ENCODE data around the gene GGTLC1.
"Not testable (repeated sequence)": the region's sequence is repeated elsewhere in the genome, so short reads cannot be mapped to it uniquely, and the experiment has no call there.

Gene GGTLC1
- 0 reads per million in 4 donors for total RNA-seq

DNA sequence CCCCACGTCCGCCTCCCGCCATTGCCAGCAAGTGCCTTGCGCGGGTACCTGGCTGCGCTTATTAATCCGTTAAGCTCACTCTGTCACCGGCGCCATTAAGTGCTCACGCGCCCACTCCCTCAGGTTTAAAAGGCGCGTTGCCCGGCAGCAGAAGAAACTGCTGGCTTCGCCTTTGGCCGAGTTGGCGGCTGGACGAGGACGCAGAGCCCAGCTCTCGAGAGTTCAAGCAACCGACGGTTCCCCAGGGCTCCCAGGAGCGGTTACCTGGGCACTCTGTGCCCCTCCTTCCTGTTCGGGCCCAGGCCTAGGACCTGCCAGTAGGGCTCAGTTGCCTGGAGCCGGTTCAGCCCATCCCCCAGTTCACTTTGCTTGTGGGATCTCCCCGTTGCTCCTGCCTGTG, at the start of gene GGTLC1:
Gene GGTLC1 (minus strand): TSS at position 219 of the 400 bp plus-strand sequence. CDS start 2,168 bp downstream, outside the sequence.
- no peak for DNase-seq

DNA sequence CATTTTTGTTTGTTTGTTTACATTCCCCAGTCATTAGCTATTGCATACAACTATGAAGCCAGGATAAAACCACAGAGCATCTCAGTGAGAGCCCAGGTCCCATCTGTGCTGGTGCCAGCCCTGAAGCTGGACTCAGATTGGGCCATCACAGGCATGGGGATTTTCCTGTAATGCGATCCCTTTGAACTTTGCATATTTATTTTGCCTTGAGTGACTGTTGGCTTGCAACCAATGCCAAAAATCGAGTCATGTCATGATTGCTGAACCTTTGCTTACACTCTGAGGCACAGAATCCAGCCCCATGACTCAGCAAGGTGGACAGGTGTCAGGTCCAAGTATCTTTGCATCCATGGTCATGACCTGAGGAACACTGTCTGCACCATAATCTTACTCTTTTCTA, 46.2 kb upstream of the GGTLC1 start:
- DNase-seq: no peak

DNA sequence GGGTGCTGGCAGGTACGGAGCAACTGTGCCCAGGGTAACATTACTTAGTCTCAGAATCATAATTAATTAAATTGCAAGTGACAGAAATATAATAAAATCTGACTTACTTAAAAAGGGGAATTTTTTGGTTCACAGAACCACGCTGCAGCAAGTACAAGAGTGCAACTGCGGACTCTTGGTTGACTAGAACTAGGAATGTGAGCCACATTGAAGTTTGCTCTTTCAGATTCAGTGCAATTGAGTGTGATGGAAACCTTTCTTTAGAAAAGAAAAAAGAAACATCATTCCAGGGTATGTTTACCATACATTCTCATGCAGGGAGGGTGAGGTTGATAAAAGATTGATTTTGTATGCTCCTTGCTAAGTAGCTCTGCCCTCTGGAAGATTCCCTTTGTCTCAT, 45.0 kb upstream of the GGTLC1 start:
- no peak for DNase-seq

DNA sequence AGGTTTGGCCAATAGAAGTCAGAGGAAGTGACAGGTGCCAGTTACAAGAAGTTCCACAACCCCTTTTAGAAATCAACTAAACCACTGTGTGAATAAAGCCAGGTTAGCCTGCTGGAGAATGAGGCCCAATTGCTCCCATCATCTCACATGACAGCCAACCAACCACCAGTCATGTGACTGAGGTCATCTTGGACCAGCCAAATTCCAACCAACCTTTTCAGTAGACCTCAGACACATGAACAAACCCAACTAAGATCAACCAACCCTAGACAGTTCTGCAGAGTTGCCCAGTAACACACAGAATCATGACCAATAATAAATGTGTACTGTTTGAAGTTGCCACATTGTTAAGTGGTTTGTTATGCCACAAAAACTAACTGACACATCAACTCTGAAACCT, 44.6 kb upstream of the GGTLC1 start:
- DNase-seq: peak in 1 of 5 donors; percentile 64

DNA sequence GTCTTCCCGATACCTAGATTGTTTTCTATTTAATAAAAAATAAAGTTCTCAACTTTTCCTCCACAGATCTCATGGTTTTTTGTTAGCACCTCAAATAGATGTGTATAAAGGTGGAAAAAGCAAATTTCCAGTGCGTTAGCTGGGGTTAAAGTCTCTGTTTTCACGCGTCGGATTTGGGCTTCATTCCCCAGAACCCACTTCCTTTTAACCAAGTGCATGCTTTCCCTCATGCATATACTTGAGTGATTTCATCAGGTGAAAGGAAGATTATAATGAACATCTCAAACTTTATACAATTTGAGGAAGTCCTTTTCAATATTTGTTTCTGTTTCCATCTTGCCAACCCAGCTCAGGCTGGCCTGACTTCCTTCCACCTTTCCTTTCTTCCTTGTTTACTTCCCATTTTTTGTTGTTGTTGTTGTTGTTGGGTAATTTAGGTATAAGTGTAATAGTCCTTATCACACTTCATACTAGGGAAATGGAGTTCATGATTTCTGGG, 43.9 kb upstream of the GGTLC1 start:
- peak in 1 of 5 donors; percentile 24 for DNase-seq

DNA sequence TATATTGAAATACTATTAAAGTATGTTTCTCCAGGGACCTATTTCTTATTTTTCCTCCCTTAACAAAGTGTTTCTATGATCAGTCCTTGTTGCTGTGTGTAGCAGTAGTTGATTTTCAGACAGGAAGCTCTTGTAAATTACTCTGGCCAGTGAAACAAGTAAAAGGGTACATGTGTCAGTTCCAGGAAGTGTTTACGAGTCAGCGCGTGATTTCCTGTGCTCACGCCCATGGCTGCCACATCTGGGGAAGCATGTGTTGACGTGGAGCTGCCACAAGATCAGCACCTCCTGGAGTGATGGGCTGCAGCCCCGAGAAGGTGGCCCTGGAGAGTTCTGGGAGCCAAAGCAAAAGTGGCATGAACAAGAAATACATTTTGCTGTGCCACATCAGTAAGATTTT, 38.6 kb upstream of the GGTLC1 start:
- DNase-seq: peak; percentile 30 to 96 (median 60)

DNA sequence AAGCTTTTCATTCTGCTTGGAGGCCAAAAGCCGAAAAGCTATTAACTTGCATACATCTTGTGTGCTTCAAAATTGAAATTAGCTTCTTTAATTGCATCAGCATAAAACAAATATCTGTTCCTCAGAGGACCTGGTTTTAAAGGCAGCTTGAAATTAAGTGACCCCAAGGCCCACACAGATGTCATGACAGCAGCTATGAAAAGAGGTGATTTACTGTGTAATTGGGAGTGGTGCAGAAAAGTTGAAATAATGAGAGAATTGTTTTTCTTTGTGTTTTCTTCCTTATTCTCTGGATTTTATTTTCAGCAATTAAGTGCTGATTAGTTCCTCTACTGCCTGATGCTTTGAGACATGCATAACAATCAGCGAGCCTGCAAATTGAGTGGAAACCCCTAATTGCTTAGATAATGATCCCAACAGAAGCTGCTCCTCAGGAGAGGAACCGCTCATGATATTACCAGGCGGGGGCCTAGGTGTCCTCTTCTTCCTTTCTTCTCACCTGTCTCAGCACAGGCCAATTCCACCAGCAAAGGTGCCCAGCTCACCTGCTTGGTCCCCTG, 34.1 kb upstream of the GGTLC1 start:
- no peak for DNase-seq

DNA sequence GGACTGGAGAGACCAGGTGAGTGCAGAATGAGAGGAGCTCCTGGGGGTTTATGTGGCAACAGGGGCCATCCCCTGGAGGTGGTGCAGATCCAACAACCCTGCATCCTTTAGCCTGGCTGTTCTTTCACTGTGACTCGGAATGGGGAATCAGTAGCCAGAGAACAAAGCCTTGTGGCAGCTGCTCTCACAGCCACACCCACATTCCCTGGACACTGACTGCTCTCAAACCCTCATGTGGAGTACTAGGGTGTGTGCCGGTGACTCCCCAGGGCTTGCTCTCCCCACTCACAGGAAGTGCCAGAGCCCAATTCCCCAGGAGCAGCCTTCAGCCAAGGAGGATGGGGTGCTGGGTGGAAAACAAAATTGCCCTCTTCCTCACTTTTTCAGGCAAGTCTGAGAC, 30.2 kb upstream of the GGTLC1 start:
- DNase-seq: no peak

DNA sequence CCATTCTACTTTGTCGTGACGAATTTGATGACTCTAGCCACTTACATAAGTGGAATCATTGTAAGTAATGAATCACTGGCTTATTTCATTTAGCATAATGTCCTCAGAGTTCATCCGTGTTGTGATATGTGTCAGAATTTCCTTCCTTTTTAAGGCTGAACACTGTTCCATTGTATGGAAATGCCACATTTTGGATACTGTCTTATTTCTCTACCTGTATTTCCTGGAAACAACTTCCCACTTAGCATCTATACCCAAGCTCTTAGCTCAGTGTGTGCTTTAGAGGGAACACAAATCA, 28.8 kb upstream of the GGTLC1 start:
- peak in 1 of 5 donors; percentile 24 for DNase-seq

DNA sequence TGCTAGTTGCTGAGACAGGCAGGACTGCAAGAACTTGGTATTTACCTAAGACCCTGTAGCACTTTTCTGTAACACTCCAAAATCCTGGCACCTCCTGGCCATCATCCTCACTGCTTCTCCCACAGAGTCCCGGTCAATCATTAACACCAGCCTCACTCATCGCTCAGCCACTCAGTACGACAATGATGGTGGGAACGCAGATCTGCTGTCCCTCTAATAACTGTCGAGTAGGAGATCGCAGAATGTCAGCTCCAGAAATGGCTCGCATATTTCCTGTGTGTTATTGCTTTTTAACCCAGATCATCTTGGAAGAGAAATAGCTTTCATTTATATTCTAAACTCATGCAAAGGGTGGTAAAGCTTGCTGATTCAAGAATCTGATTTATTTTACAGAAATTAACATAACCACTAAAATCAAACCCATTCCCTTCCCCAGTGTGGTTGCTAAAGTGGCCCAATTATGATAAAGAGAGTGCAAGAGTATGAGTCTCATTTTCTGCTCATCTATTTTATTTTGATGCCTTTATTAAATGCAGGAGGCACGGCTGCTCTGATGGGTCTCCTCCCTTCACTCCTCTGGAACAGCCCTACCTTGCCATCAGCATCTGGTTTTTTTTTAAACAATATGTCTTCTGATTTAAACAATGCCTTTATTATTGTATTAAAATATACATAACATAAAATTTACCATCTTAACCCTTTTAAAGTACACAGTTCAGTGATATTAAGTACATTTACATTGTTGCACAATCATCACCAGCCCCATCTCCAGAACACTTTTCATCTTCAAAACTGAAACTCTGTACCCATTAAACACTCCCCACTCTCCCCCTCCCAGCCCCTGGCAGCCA, 28.3 kb upstream of the GGTLC1 start:
- DNase-seq: no peak

DNA sequence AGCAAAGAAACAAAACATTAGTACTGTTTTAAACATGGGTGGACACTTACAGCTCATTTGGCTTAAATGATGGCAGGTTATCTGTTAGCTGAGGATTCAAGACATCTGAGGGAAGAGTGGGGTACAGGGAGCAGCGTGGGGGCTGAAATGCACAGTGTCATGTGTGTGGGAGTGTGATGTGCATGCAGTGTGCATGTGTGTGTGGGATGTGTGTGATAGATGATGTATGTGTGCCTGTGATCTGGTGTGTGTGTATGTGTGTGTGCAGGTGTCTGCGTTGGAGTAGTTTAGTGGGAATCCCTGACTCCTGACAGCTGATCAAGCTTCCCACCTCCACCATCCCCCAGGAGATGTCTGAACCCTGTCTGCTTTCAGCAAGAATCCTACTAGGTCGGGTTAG, 25.4 kb upstream of the GGTLC1 start:
- no peak for DNase-seq

DNA sequence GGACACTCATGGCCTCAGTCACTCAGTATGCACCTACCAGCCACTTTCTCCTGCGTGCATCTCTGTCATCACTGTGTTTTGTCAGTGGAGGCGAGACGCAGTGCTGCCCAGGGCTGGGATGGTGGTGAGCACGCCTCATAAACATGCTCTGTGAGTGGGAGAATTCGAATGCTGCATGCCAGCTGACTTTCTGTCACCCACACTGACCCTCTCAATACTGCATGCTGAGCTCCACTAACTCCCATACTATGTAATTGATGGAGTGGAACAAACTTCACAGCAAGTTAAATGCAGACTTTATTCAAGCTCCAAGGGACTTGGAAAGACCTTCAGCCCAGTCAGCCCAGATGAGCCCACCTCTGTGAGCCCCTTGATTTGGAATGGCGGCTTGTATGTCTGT, 22.7 kb upstream of the GGTLC1 start:
- no peak for DNase-seq

DNA sequence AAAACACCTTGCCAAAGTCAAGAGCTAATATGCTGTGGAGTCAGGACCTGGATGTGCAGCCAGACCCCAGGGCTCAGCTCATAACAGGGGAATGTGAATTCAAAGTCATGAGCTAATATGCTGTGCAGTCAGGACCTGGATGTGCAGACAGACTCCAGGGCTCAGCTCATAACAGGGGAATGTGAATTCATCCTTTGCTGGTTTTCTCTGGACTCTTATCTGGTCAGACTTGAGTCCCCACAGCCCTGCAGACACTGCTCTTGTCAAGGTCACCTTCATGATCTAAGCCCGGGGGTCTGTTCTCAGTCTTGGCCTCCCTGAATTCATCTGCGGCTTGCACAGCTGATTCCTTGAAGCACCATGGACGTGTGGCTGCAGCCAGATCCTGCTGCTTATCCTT, 19.2 kb upstream of the GGTLC1 start:
- no peak for DNase-seq

DNA sequence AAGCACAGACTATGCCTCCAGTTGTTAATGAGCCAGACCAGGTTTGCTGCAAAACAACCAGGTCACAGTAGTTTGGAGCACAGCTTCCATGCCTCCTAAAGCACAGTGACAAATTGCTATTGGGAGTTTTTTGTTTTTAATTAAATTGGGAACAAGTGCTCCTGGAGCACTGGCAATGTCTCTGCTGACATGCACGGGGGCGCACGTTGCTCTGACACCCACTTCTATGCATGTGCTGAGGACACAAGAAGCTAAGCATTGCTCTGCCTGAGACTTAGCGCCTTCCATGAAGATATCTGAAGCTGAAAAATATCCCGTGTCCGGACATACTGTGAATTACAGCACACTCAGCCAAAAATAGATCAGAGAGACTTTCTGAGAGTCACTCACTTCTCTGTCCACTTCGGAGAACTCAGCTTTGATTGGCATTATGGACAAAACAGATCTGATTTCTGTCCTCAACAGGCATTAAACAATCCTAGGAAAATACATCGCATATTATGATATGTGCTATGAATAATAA, 18.6 kb upstream of the GGTLC1 start:
- no peak for DNase-seq

DNA sequence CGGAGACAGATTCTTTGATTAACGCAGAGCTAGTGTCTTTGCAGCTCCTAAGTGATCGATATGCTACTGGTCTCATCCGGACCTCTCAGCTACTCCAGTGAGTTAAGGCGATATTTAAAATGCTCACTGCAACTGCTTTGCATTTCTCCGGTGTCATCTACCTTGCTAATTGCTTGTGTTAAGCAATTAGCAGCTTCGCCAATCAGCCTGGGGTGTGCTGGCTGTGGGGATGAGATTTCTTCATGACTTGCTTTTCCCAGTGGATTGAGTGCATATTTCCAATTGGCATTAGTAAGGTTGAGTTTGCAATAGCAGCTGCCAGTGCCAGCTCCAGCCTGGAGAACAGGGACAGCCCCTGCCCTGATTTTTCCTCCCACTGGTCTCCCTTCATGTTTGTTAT, 18.0 kb upstream of the GGTLC1 start:
- no peak for DNase-seq

DNA sequence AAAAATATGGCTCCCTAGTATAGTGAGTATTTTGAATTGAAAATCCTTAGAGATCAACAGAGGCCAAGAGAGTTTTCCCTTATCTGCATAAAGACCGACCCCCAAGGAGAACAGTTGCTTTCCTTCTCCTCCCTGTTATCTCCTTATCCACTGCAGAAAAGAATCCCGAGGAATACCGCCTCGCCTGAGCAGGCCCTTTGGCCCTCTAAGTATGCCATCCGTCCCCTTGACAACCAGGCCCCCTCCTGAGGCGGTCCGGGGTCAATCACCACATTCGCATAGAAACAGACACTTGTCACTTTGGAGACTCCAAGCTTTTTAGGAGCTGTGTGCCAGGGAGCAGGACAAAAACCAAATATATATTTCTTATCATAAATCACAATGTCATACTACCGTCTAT, 15.9 kb upstream of the GGTLC1 start:
- DNase-seq: no peak

DNA sequence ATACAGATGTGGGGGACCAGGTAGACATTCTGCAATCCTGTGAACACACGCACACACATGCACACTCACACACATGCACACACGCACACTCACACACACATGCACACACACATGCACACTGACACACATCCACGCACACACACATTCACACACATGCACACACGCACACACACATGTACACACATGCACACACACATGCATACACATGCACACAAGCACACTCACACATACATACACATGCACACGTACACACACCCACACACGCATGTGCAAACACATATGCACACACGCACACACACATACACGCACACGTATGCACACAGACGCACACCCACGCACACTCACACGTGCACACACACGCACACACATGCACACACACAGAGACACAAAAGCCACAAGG, 14.3 kb upstream of the GGTLC1 start:
- no peak for DNase-seq

DNA sequence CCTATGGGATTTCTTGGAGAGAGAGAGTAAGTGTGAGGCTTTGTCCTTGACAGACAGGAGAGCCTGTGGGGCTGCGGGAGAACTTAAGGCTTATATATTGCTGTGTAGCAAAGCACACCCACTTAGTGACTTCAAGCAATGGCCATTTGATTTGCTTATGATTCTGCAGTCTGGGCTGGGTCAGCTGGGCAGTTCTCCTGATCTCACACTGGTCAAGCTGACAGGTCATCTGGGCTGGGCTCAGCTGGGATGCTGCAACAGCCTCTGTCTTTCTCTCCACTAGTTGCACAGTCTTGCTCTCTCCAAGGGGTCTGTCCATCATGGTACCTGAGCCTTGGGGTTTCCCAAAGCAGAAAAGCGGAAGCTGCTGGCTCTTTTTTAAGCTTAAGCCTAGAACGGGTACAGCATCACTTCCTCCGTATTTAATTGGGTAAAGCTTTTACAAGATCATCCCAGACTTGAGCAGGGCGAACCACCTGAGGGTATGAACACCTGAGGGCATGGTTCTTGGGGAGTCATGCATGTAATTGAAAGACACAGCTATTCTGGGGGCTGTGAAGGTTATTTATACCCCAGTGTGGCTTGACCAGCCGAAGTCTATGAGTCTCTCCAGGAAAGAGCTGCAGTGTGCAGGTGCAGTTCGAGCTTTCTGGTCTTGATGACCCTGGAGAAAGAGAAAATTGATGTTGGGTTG, 13.3 kb upstream of the GGTLC1 start:
- no peak for DNase-seq

DNA sequence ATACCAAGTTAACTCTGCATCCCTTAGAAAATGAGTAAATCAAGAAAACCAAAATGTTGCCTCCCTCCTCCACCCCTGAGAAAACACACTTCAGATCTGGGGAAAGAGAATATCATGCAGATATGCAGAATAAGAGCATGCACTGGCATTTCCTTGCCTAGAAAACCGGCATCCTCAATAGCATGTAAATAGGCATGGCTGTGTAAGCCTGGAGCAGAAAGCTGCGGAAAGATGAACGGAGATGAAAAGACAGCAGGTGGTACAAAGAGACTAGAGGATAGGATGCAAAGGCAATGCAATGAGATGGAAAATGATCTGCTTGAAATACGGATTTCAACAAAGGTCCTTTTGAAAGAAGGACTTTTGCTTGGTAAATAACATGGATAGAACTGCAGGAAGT, 10.3 kb upstream of the GGTLC1 start:
- no peak for DNase-seq

DNA sequence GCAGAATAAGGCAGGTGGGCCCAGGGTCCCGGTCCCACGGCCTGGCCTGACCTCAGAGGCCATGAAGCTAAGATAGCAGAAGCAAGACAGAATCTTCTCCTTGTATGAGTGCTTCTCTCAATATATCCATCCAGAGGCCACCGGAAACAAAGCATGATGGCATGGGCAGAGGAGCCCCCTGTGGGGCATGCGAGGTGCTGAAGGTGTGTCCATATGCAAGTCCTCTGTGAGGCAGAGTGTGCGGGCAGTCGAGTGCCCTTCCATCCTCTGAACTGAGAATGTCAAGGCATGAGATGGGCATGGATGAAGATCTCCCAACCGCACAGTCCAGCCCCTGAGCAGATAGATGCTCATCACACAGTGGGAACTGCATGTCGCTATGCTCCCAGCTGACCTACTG, 9.8 kb upstream of the GGTLC1 start:
- no peak for DNase-seq

DNA sequence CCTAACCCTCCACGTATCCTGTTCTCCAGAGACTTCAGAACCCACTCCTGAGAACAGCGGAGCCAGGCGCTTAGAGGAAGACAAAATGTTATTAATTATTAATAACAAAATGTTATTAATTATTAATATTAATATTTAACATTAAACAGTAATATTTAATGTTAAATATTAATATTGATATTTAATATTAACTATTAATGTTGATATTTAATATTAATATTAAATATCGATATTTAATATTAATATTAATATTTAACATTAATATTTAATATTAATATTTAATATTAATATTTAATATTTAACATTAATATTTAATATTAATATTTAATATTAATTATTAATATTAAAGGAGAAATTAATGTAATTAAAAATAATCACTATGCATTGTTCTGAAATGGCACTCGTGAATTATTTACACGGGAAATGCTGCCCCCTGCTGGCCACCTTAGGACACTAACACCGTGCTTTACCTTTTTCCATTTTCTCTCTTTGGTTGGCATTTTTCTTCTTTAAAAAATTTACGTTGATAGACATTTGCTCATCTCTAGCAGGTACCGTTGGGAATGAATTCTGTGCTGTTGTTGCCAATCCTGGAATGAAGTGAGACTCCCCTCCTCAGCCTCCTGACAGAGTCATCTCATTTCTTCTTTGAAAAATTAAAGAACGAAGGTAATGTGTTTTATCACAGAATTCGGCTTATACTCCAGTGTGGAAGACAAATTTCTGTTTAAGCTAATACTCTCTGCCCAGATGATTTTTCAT, 7.5 kb upstream of the GGTLC1 start:
- DNase-seq: peak; percentile 12 to 62 (median 32)

DNA sequence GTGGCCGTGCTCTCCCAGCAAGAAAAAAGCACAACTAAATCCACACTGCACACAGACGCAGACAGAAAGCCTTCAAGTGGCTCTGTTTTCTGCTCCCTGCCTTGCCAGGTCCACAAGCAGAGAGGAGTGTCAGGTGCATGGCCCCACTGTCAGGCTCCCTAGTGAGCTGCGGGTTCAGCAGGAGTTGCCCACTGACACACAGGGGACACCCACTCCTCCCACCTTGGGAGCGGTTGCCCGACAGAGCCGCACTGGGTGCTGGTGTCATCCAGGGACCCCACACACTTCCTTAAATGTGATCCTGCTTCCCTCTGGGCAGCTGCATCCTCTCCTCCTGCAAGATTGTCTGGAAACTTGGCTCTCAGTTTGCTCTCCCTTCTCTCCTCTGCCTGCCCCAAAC, 6.7 kb upstream of the GGTLC1 start:
- DNase-seq: not testable (repeated sequence)
